GM12865 (cell line): ENCODE results near the gene ANGPTL4.

Source experiments
- DNase-seq: peaks from one replicate; pipeline ENCODE4 v3.0.0; 2010; ENCODE audit warnings: low read depth
- H3K4me3 ChIP-seq: 2 replicates; pipeline ENCODE4 v1.5.1; 2011; ENCODE audit warnings: mild to moderate bottlenecking, low read depth, low read length, control low read depth
- CTCF ChIP-seq: IDR thresholded peaks from 2 replicates; pipeline ENCODE4 v1.5.1; 2011; ENCODE audit warnings: low read length, control low read depth, low read depth, inconsistent platforms; ENCODE audit not compliant: insufficient read depth; ENCODE audit errors: missing control alignments

Gene ANGPTL4

GRCh38 chr19:8329996-8330395 is 34.0 kb upstream of the ANGPTL4 start:
- no peak for DNase-seq
- H3K4me3 ChIP-seq = no peak overlapping the region
- TF ChIP-seq CTCF = no peak

GRCh38 chr19:8331263-8331845 is 32.6 kb upstream of the ANGPTL4 start:
- no peak for TF ChIP-seq CTCF
- H3K4me3 ChIP-seq = no peak overlapping the region
- DNase-seq = no peak

GRCh38 chr19:8332976-8333766 is 30.8 kb upstream of the ANGPTL4 start:
- H3K4me3 ChIP-seq = no peak overlapping the region
- no peak for DNase-seq
- TF ChIP-seq CTCF = no peak

- no peak for DNase-seq
- no peak overlapping the region for H3K4me3 ChIP-seq
- no peak for TF ChIP-seq CTCF
Measured at GRCh38 chr19:8333767-8334457, 30.0 kb upstream of the ANGPTL4 start.

GRCh38 chr19:8334458-8335342 is 29.3 kb upstream of the ANGPTL4 start:
- no peak for TF ChIP-seq CTCF
- peak overlapping the region; percentile 26; the same call in 1 of the 2 replicates for H3K4me3 ChIP-seq
- peak; percentile 77 for DNase-seq

GRCh38 chr19:8335343-8336071 is 28.4 kb upstream of the ANGPTL4 start:
- H3K4me3 ChIP-seq = no peak overlapping the region
- TF ChIP-seq CTCF = peak; percentile 23
- DNase-seq = peak; percentile 35
